ENCODE data around the gene SPDYC. TPM values are rescaled to one million over a fixed set of nuclear protein-coding genes. Genes with fewer than 3 reads are reported as not detected.

SPDYC gene
- total and polyA plus RNA-seq, 7 donors: not detected

GRCh38 chr11:65134240-65134951, 35.6 kb upstream of the SPDYC start, which contains the start of gene SYVN1:
SYVN1 (minus strand) TSS chr11:65134519; CDS start chr11:65133601, 918 bp downstream.
- Histone ChIP-seq H3K27me3 (no peaks in the 10 kb centered on the region), H3K36me3 (peaks cover 18 to 37% (median 33%) of the 10 kb centered on the region in 4 donors), H3K4me1 (peaks cover 0 to 31% (median 25%) of the 10 kb centered on the region in 4 donors), H3K9me3 (no peaks in the 10 kb centered on the region), H3K4me3 (peak within 1 kb of the TSS; percentile 83 to 93 (median 90)), H3K27ac (peak within 1 kb of the TSS; percentile 94 to 98 (median 96))
- intact Hi-C loops (cut with DNase I): loop anchor here (2.0 to 5.0 kb wide), 2 partner anchors 46 to 128 kb away; partner anchors contain the start of genes CAPN1 and POLA2
- WGBS, 2 donors: 0% methylated on average over 60 of the region's 60 CpGs
- DNase-seq: peak; percentile 96
- peak; percentile 99 for TF ChIP-seq POLR2AphosphoS5 (IDR thresholded peaks at IDR 0.05)
- TF ChIP-seq POLR2A (IDR thresholded peaks at IDR 0.05): peak; percentile 97 to 98
- peak in 1 of 4 donors; percentile 40 for TF ChIP-seq EP300 (IDR thresholded peaks at IDR 0.05)
- TF ChIP-seq CTCF (IDR thresholded peaks at IDR 0.05): no peak

DNA sequence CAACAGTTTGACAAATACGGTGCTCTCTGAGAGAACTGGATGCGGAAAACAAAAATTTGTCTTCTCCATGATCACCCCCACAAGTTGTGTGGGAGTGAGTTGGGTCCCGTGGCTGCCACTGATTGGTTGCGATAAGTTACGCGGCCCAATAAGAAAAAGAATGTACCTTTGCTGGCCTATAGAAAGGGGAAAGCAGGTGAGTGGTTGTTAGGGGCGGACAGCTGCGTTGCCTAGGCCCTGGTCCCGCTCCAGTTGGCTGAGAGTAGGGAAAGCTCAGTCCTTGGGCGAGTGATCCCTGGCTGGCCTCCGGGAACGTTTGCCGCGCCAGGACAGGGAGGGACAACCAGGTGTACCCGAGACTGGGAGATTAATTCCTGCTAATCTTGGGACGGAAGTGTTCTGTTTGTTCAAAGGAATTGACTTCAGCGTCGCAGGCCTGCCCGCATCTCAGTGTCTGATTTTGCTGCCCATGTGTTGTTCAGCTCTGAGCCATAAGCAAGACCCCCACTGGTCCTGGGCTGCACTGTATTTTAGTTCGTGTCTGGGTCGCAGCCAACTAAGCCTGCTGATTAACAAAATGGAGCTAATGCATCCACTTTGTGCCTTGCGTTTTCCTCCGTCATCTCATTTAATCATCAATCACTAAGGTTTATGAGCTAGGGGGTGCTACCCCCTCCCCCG, 34.9 kb upstream of the SPDYC start:
- H3K4me3 ChIP-seq: peak overlapping the region; percentile 83 to 93 (median 90)
- no peaks in the 10 kb centered on the region for H3K27me3 ChIP-seq
- peaks cover 0 to 31% (median 25%) of the 10 kb centered on the region in 4 donors for H3K4me1 ChIP-seq
- peak overlapping the region; percentile 94 to 98 (median 96) for H3K27ac ChIP-seq
- no peaks in the 10 kb centered on the region for H3K9me3 ChIP-seq
- peak in 1 of 2 donors; percentile 45 for TF ChIP-seq POLR2A (IDR thresholded peaks at IDR 0.05)
- no peak for TF ChIP-seq EP300 (IDR thresholded peaks at IDR 0.05)
- peak in 3 of 4 donors; percentile 12 to 78 (median 53) for TF ChIP-seq POLR2AphosphoS5 (IDR thresholded peaks at IDR 0.05)
- no peak for TF ChIP-seq CTCF (IDR thresholded peaks at IDR 0.05)
- H3K36me3 ChIP-seq: peaks cover 11 to 30% (median 26%) of the 10 kb centered on the region in 4 donors
- 1 to 2% methylated on average over 24 of the region's 24 CpGs for WGBS, 2 donors
- intact Hi-C loops (cut with DNase I): loop anchor here (2.0 to 5.0 kb wide), 2 partner anchors 46 to 127 kb away; partner anchors contain the start of genes CAPN1 and POLA2
- DNase-seq: peak; percentile 98

DNA sequence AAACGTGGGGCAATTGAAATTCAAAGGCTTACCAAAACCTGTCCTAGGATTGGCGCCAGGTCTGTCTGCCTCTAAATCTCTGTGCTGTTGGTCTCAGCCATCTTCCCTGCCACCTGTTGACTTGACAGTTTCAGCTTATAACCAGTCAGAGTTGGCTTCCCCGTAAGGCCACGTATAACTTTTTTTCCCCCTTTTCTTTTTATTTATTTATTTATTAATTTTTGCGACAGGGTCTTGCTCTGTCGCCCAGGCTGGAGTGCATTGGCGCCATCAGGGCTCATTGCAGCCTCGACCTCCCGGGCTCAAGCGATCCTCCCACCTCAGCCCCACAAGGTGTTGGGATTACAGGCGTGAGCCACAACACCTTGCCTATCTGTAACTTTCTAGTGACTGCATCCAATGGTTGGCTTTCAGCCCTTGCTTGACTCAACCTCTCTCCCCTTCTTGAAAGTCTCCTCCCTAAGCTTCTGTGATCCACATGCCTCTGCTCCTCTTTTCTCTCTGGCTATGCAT, 34.3 kb upstream of the SPDYC start:
- no peak for DNase-seq
- no peaks in the 10 kb centered on the region for H3K9me3 ChIP-seq
- intact Hi-C loops (cut with DNase I): loop anchor here (2.0 kb wide), 1 partner anchor 45 kb away; the partner anchor contains the start of gene CAPN1
- peak overlapping the region; percentile 94 to 98 (median 96) for H3K27ac ChIP-seq
- H3K4me1 ChIP-seq: peaks cover 0 to 31% (median 25%) of the 10 kb centered on the region in 4 donors
- H3K4me3 ChIP-seq: peak overlapping the region; percentile 83 to 93 (median 90)
- 48 to 59% methylated on average over 11 of the region's 11 CpGs for WGBS, 2 donors
- no peaks in the 10 kb centered on the region for H3K27me3 ChIP-seq
- peaks cover 5 to 24% (median 20%) of the 10 kb centered on the region in 4 donors for H3K36me3 ChIP-seq
- no peak for TF ChIP-seq EP300 (IDR thresholded peaks at IDR 0.05)
- TF ChIP-seq POLR2A (IDR thresholded peaks at IDR 0.05): no peak
- no peak for TF ChIP-seq POLR2AphosphoS5 (IDR thresholded peaks at IDR 0.05)
- no peak for TF ChIP-seq CTCF (IDR thresholded peaks at IDR 0.05)

DNA sequence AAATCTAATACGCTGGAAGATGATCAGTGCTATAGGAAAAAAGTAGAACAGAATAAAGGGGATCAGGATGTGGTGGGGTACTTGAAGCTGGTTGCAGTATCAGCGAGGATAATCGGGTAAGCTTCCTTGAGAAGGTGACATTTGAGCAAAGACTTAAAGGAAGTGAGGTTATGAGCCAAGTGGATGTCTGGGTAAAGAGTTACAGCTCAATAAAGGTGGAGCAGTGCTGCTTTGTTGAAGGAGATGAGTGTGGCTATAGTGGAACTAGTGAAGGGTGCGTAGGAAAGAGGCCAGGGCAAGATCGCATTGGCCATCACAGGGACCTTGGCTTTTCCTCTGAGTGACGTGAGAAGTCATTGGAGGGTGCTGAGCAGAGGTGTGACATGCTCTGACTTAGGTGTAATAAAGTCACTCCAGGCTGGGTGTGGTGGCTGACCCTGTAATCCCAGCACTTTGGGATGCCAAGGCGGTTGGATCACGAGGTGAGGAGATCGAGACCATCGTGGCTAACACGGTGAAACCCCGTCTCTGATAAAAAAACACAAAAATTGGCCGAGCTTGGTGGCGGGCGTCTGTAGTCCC, 33.4 kb upstream of the SPDYC start:
- intact Hi-C loops (cut with DNase I): no loop called here
- Histone ChIP-seq H3K4me1 (peaks cover 0 to 31% (median 25%) of the 10 kb centered on the region in 4 donors), H3K9me3 (no peaks in the 10 kb centered on the region), H3K27ac (no peak overlapping the region), H3K36me3 (peaks cover 0 to 14% (median 11%) of the 10 kb centered on the region in 4 donors), H3K4me3 (no peak overlapping the region), H3K27me3 (no peaks in the 10 kb centered on the region)
- no peak for DNase-seq
- 28 to 78% methylated on average over 15 of the region's 15 CpGs for WGBS, 2 donors
- no peak for TF ChIP-seq POLR2A (IDR thresholded peaks at IDR 0.05)
- no peak for TF ChIP-seq EP300 (IDR thresholded peaks at IDR 0.05)
- no peak for TF ChIP-seq CTCF (IDR thresholded peaks at IDR 0.05)
- no peak for TF ChIP-seq POLR2AphosphoS5 (IDR thresholded peaks at IDR 0.05)
